HCEC 1CT (cell line): ENCODE results near the gene RGS10.
"Not testable (repeated sequence)": the region's sequence is repeated elsewhere in the genome, so short reads cannot be mapped to it uniquely, and the experiment has no call there.

ENCODE experiments used
- DNase-seq: peaks from one replicate; pipeline ENCODE4 v3.0.0-alpha.2; 2017

RGS10 gene, protein sequence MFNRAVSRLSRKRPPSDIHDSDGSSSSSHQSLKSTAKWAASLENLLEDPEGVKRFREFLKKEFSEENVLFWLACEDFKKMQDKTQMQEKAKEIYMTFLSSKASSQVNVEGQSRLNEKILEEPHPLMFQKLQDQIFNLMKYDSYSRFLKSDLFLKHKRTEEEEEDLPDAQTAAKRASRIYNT

DNA sequence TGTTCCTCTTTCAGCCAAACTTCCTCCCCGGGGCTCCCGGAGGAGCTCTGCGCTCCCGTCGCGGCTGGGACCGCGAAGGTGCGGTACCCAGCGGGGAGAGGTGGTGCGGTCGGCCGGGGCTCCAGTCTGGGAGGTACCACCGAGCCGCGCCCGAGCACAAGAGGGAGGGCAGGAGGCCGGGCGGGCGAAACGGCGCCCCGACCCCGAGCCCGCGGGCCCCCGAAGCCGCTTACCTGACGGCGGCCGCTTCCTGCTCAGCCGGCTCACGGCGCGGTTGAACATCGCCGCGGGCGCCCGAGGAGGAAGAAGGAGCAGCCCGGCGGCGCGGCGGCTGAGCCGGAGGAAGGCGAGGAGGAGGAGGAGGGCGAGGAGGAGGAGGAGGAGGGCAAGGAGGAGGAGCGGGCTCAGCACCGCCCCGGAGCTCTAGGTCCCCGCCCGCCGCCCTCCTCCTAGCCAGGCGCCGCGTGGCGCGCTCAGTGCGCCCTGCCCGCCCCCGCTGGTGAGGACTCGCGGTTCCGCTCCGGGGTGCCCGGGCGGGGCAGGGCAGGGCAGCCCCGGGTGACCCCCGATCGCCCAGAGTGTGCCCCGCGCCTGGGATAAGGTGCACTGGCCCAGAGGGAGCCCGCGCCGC, at the start of gene RGS10:
RGS10 (minus strand) TSS at position 363 of the 631 bp plus-strand sequence; CDS start at position 282, 81 bp downstream.
- DNase-seq, result peak; percentile 89

DNA sequence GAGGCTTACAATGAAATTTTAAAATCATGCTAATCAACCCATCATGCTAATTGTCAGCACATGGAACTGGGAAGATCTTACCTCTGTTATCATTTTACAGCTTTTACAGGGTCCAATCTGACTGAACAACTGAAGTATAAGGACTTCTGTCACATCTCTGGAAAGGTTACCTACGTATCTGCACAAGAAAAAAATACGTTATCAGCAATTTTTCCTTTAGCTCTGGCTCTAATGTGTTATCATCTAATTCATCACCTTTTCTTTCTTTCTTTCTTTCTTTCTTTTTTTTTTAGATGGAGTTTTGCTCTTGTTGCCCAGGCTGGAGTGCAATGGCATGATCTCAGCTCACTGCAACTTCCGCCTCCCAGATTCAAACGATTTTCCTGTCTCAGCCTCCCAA, 45.6 kb upstream of the RGS10 start:
- DNase-seq, result no peak

DNA sequence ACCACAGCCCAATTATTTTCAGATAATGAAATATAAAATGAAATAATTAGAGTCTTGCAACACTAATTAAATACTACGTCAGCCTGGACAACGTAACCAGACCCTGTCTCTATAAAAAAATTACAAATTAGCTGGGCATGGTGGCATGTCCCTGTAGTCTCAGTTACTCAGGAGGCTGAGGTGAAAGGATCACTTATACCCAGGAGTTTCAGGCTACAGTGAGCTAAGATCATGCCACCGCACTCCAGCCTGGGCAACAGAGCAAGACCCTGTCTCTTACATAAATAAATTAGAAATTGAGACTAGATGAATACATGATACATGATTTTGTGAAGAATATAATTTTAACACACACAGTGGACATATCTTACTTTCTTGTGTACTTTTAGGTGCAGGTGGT, 35.8 kb upstream of the RGS10 start:
- DNase-seq, result no peak

DNA sequence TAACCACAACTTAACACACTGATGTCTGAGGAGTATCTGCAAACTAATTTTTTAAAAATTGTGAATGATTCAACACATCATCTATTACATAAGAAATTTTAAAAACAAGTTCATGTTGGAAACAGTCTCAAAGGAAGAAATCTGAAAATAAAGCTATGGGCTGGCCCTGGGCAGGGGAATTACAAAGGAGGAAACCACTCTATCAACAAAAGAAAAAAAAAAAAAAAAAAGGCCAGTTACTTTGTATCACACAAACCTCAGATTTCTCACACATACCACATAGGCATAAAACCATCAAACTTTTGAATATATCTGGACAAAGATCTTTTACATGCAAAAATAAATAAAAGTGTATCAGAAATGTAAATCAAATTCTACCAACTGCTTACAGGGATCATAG, 33.5 kb upstream of the RGS10 start:
- no peak for DNase-seq

DNA sequence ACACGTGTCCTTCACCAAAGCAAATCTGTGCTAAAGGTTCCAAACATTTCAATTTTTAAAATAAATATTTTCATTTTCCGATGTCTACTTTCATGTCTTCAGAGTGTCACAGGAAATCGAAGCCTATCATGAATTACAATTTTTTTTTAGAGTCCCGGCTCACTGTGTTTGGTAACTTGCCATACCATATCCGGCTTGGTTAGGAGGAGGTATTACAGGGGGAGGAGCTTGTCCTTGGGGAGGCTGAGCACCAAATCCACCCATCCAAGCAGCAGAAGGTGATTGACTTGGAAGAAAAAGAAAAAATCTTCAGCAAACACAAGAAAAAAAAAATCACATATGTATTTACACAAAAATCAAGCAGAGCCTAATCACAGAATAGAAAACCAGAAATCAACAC, 33.0 kb upstream of the RGS10 start:
- no peak for DNase-seq

DNA sequence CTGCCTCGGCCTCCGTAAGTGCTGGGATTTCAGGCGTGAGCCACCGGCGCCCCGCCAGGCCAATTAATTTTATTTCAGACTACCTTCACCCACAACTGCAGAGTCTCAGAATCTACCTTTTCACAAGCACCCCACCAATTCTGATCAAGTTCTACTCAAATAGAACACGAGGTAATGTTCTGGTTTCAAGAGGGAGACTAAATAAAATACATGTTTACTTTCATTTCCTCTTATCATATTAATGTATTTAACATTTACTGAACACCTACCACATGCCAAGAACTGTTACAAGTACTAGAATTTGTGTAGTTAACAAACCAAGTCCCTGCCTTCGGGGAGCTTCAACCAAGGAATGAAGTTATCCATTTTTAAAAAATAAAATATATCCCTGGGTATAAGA, 25.5 kb upstream of the RGS10 start:
- no peak for DNase-seq

DNA sequence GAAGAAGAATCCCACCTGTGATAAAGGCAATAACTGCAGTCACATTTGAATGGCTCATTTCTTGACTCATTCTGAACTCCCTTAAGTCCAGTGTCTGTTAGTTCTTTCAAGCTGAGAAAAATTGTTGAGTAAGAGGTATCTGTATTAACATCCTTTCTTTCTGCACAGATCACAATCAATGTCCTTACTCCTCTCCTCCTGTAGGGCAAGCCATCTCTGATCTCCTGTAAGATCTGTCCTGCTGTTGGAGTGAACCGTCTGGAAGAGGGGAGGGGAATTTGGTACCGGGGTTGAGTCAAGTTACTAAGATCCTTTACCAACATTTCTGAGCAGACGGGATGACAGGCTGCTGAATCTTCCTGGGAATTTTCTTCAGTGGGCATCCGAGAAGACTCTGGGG, 19.6 kb upstream of the RGS10 start:
- DNase-seq, result no peak

DNA sequence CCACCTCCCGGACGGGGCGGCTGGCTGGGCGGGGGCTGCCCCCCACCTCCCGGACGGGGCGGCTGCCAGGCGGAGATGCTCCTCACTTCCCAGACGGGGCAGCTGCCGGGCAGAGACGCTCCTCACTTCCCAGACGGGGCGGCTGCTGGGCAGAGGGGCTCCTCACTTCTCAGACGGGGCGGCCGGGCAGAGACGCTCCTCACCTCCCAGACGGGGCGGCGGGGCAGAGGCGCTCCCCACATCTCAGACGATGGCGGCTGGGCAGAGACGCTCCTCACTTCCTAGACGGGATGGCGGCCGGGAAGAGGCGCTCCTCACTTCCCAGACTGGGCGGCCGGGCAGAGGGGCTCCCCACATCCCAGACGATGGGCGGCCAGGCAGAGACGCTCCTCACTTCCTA, 17.0 kb upstream of the RGS10 start:
- not testable (repeated sequence) for DNase-seq

DNA sequence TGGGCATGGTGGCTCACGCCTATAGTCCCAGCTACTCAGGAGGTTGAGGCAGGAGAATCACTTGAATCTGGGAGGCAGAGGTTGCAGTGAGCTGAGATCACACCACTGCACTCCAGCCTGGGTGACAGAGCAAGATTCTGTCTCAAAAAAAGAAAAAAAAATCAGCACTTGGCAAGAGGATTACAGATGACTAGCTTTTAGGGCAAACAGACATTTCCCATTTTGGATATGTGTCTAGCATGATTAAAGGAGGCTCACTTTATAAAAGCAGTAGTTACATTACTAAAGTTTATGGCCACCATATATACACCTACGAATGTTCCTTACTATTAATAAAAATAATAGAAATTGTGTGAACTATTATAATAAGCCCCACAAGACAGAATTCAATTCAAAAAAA, 13.6 kb upstream of the RGS10 start:
- DNase-seq, result not testable (repeated sequence)

DNA sequence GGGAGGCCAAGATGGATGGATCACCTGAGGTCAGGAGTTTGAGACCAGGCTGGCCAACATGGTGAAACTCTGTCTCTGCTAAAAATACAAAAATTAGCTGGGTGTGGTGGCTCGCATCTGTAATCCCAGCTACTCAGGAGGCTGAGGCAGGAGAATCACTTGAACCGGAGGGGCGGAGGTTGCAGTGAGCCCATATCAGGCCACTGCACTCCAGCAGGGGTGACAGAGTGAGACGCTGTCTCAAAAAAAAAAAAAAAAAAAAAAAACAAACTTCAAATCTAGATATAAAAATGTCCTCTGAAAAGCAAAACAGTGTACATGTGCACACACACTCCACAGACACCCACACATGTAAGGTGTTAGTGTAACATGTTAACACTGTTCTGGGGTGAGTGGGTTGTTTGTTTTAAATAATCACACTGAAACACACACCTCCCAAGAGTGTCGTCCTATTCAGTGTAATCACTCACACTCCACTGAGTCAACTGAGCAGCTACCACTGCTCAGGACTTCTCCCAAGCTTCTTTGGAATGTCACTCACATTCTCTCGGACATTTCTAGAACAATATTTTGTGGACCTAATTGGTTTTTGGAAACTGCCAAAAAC, 12.8 kb upstream of the RGS10 start:
- DNase-seq, result no peak

DNA sequence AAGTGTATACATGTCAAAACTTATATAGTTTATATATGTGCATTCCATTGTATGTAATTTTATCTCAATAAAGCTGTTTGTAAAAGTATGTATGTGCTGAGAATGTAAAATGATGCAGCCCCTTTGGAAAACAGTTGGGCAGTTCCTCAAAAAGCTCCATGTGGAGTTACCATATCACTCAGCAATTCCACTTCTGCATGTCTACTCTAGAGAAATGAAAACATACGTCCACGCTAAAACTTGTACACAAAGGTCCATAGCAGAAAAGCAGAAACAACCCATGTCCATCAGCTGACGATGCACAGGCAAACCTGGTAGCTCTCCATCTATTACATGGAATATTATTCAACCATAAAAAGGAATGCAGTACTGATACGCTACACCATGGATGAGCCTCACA, 8.3 kb upstream of the RGS10 start:
- DNase-seq, result no peak

DNA sequence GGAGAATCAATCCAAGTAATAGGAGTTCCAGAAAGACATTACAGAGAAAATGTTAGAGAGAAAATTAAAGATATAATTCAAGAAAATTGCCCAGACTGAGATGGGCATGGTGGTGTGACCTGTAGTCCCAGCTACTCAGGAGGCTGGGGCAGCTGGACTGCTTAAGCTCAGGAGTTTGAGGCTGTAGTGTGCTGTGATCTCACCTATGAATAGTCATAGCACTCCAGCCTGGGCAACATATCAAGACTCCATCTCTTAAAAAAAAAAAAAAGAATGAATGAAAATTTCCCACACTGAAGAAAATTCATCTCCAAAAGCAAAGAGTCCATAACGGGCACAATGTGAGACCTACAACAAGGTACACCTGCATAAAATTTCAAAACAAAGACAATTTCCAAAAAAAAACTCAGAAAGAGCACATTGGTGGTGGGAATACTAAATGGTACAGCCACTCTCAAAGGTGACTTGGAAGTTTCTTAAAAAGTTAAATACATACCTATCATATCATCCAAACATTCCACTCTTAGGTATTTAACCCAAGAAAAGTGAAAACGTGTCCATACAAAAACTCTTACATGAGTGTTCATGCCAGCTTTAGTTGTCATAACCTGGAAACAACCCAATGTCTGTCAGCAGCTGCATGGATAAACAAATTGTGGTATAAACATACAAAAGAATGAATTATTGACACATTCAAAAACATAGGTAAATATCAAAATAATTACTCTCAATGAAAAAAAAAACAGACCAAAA, 6.9 kb upstream of the RGS10 start:
- no peak for DNase-seq

DNA sequence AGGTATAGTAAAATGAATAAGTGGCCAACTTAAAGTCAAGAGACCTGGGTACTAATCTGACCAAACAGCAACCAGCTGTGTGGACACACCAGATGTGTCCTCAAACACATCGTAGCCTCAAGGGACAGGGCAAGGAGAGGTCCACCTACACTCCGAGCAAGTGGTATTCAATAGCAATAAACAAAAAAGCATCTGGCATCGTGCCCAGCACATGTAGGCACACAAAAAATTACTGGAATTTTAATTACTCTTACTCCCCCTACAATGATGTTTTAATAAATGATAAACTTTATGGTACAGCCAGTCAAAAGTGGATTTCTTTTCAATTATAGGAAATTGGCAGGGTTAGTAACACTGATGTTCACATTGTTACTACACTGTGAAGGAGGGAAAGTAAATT, 3.5 kb upstream of the RGS10 start:
- DNase-seq, result no peak

DNA sequence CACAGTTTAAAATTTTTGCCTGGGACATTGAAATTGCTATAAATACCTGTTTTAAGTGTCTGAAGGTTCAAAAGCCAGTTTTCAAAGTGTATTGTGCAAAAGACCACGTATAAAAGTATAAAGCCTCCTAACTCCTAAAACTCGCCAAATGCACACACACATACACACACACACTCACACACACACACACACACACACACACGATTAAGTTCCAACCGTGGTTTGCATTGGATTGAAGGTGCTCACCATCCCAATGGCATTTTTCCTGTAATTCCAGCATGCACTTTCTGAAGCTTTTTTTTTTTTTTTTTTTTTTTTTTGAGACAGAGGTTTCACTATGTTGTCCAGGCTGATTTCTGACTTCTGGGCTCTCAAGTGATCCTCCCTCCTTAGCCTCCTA, 2.8 kb upstream of the RGS10 start:
- DNase-seq, result no peak

DNA sequence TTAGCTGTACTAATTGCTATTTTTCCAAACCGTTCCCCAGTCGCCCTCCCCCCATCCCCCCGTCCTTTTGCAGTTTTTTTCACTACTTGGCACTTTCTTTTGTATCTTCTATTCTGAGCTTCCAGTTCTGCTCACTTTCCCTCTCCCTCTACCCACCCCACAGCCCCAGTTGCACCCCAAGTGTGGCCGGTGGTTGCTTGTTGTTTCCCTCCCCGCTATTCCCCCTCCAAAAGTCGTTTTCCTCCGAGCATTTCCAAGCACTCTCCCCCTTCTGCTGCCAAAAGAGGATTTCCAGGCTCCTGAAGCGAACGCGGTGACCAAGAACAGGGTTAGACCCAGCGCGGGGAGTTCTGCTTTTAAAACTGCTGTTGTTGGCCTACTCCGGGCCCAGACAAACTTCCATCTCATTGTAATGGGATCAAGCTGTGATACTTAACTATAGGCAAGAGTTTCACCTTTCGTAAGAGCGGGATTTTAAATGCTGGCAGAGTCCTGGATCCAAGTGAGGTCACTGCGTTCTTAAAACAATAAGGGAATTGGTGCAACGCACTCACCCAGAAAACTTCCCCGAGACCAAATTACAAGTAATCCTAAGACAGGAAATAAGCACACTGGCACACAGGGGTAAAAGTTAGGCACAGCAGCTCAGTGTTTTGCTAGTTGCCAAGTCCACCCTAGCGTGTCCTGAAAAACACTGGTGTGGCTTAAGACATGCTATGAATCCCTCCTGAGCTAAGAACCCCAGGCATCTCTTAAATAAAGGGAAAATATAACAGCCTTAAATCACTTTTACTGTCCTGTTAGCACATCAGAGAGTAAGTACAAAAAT, 1.5 kb upstream of the RGS10 start:
- no peak for DNase-seq

DNA sequence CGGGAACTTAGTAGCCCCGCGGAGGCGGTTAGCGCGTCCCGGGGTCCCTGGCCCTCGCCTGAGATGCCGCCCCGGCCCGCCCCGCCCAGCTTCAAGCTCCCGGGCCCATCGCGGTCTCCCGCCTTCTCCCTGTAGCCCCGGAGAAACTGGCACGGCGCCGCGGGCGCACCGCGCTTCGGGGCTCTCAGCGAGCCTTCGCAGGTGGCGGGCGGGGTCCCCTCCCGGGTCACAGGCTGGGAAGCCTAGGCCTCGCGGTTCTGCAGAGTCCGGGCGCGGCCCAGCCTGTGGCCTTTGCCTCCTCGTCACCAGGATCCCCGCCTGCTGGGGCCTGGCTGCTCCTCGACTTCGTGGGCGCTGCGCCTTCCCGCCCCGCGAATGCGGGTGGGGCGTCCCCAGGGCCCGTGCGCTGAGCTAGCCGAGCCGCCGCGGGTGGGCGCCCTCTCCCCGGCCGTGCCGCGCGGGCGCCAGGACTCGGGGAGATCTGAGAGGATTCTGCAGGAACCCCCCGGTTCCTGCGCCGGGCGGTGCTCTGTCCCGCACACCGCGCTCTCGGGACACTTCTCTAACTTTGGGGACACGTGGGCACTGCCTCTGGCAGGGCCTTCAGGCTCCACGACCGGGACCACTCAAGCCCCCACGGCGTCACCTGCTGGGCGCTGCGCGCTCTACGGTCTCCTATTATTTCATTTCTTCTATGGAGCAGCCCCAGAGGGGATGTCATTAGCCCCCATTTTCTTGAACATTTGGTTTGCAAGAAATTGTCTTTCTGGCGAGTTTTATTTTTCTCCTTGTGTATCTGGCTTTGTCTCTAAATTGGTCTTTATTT, 682 bp upstream of the RGS10 start:
- peak; percentile 50 for DNase-seq

DNA sequence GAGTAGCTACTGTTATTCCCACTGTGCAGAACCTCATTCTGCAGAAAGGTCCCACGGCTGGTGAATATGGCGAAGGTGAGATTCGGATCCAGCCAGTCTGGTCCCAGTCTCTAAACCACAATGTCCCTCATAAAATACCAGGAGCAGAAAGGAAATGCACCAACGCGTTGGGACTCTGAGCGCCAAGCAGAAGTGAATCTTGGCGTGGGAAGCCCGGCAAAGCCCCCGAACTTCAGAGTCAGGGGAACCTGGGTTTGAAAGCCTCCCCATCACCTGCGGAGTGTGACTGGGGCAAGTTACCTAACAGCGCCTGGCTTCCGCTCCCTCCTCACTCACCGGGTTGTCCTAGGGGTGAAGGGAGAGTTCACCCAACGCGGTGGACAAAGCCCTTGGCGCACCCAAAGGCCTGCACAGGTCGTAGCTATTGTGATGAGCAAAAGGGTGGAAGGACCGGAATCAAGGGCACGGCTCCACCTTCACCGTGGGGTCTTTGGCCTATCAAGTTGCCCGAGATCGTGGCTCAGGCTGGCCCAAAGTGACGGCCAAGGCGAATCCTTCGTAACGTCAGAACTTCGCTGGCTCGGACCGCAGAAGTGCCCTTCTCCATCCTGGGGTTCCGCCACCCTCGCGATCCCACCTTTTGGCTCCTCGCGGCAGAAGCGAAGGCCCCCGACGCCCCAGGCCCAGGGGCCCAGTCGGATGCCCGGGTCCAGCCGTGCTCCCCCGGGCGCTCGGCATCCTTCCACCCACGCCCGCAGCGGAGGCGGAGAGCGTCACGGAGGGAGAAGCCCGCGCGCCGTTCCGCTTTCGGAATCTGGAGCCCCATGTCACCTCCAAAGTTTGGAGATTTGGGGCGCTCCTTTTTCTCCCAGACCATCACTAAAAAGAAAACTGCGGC, 811 bp downstream of the RGS10 start:
- peak; percentile 47 for DNase-seq

DNA sequence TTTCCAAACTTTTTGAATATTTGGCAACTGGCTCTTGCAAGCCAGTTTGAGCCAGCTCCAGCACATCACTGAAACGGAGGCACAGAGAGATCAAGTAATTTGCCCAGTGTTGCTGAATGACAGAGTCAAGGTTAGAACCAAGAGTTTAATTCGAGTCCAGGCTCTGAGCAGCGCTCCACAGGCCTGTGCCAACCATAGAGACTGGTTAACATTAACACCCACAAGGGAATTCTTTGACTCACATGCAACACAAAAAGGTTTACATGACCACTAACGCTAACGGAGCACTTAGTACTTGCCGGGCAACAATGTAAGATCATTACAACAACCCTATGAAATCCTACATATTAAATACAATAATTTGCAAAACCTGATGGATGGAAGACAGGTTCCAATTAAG, 1.5 kb downstream of the RGS10 start:
- no peak for DNase-seq

DNA sequence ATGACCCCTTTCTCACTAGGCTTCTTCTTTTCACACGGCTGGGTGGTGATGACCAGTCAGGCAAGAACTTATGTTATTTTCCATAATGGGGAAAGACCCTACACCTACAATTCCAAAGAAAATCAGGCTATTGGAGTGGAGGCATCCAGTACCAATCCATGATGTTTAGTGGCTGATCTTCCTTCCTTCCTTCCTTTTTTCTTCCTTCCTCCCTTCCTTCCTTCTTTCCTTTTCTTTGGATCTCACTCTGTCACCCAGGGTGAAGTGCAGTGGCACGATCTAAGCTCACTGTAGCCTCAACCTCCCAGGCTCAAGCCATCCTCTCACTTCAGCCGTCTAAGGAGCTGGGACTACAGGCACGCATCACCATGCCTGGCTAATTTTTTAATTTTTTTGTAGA, 2.5 kb downstream of the RGS10 start:
- DNase-seq, result no peak

DNA sequence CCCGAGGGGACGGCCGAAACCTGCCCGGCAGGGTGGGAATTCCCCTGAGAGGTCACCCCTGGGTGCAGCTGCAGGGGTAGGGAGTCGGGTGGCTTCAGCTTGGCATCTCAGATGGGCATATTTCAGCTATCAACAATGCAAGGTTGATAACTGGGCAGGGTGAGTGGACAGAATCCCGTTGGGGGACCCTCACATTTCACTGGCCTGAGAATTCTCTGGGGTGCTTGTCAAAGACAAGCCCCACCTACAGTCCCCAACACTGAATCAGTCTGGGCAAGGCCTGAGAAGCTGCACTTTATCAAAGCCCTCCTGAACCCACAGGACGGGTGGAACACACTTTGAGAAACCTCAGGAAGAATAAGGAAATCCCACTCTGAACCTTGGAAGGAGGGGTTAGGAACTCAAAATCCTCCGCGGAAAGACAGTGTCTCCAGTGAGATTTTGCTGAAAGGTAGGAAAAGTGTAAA, 3.1 kb downstream of the RGS10 start:
- DNase-seq, result no peak
